DND-41 (cell line): Measurements from ENCODE around the gene RBMS1.

Source experiments
- EZH2 ChIP-seq: IDR thresholded peaks from 3 replicates; pipeline ENCODE4 v1.6.1; 2012; ENCODE audit warnings: borderline replicate concordance, low read depth, mild to moderate bottlenecking, moderate library complexity, low read length, inconsistent platforms; ENCODE audit not compliant: severe bottlenecking
- TF ChIP-seq, protein P1 (sequence below): IDR thresholded peaks from 2 replicates; pipeline ENCODE4 v1.5.1; 2012; ENCODE audit warnings: borderline replicate concordance, low read length, moderate library complexity, mild to moderate bottlenecking; ENCODE audit not compliant: poor library complexity, severe bottlenecking; ENCODE audit errors: extremely low read depth

DNA sequence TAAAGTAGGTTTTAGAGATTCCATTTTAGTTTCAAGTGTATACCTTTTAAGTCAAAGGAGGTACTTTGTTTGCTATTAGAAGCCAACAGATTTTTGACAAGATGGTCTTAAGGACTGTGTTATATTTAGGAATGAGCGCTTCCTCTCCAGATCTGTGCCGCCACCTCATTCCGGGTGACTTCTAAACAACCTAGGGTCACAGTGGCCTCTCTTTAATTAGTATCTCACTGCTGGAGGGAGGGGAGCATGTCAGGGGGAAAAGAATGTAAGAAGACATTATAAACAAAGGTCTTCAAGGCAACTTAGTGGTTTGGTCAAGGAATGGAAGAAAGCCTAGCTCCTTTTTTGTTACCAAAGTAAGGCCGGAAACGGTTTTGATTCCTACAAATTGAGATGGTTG is 67.0 kb downstream of the RBMS1 start:
- TF ChIP-seq, protein P1, sequence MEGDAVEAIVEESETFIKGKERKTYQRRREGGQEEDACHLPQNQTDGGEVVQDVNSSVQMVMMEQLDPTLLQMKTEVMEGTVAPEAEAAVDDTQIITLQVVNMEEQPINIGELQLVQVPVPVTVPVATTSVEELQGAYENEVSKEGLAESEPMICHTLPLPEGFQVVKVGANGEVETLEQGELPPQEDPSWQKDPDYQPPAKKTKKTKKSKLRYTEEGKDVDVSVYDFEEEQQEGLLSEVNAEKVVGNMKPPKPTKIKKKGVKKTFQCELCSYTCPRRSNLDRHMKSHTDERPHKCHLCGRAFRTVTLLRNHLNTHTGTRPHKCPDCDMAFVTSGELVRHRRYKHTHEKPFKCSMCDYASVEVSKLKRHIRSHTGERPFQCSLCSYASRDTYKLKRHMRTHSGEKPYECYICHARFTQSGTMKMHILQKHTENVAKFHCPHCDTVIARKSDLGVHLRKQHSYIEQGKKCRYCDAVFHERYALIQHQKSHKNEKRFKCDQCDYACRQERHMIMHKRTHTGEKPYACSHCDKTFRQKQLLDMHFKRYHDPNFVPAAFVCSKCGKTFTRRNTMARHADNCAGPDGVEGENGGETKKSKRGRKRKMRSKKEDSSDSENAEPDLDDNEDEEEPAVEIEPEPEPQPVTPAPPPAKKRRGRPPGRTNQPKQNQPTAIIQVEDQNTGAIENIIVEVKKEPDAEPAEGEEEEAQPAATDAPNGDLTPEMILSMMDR = no peak
- no peak for TF ChIP-seq EZH2
